H1 (cell line): ENCODE data around the gene SMIM32. TPM values are rescaled to one million over a fixed set of nuclear protein-coding genes. Genes with fewer than 3 reads are reported as not detected.

Experiments
- CTCF ChIA-PET: fragments of 300-600 bp; sonication (Branson Sonifier 250); formaldehyde crosslinking; loops from one replicate; lab custom pipeline; 2021; ENCODE audit not compliant: partially characterized antibody; lab: Charles Lee
- POLR2A ChIA-PET: fragments of 300-600 bp; sonication (Branson Sonifier 250); formaldehyde crosslinking; loops from one replicate; lab custom pipeline; 2021; ENCODE audit warnings: inconsistent platforms; ENCODE audit not compliant: partially characterized antibody; lab: Charles Lee
- DNase-seq, 2 experiments: peaks; one replicate each; pipeline versions ENCODE4 v3.0.0 to v3.0.0-alpha.2; 2010 to 2022; ENCODE audit warnings: low spot score in 2 of 2, low read depth in 1 of 2, mixed read lengths in 1 of 2
- FAIRE-seq: peaks from 2 replicates; lab custom pipeline; 2011; peaks lifted over from hg19 to GRCh38; lab: Jason Lieb, UNC
- H2AFZ ChIP-seq: 2 replicates; pipeline ENCODE4 v1.8.1; 2012; ENCODE audit warnings: low read length, inconsistent platforms
- H2AK5ac ChIP-seq: 2 replicates; pipeline ENCODE4 v1.6.1; 2013; ENCODE audit warnings: low read depth, low read length
- H2BK120ac ChIP-seq: replicated peaks from 2 replicates; pipeline ENCODE3; 2013; ENCODE audit warnings: low read depth, low read length, inconsistent platforms
- H2BK12ac ChIP-seq: 2 replicates; pipeline ENCODE4 v1.6.1; 2013; ENCODE audit warnings: low read depth, low read length
- H2BK15ac ChIP-seq: 2 replicates; pipeline ENCODE4 v1.6.1; 2013; ENCODE audit warnings: low read length
- H2BK20ac ChIP-seq: 2 replicates; pipeline ENCODE4 v1.6.1; 2013; ENCODE audit warnings: low read length
- H2BK5ac ChIP-seq: 2 replicates; pipeline ENCODE4 v1.6.1; 2013; ENCODE audit warnings: low read depth, low read length
- H3K14ac ChIP-seq: 2 replicates; pipeline ENCODE4 v1.6.1; 2013; ENCODE audit warnings: inconsistent platforms; ENCODE audit not compliant: insufficient read length
- H3K18ac ChIP-seq: 2 replicates; pipeline ENCODE4 v1.6.1; 2013; ENCODE audit warnings: low read length; ENCODE audit errors: extremely low read depth
- H3K23ac ChIP-seq: 2 replicates; pipeline ENCODE4 v1.6.1; 2013; ENCODE audit warnings: inconsistent platforms; ENCODE audit not compliant: insufficient read length
- H3K23me2 ChIP-seq: 2 replicates; pipeline ENCODE4 v1.6.1; 2013; ENCODE audit warnings: low read depth, low read length
- H3K27ac ChIP-seq: 2 replicates; pipeline ENCODE4 v1.6.1; 2011; ENCODE audit warnings: low read depth, low read length, inconsistent platforms
- H3K27me3 ChIP-seq, 4 experiments: replicated peaks in 1 of 4; 1 replicate in 1 of 4; 2 replicates in 3 of 4; pipeline versions ENCODE4 v1.6.1 to v1.8.1; 2011 to 2013; ENCODE audit warnings: low read length in 3 of 4, mild to moderate bottlenecking in 3 of 4, inconsistent platforms in 2 of 4, mixed read lengths in 2 of 4, moderate library complexity in 1 of 4; ENCODE audit not compliant: control insufficient read depth in 3 of 4, insufficient read depth in 3 of 4; ENCODE audit errors: extremely low read depth in 1 of 4
- H3K36me3 ChIP-seq, 4 experiments: 2 replicates each; pipeline versions ENCODE4 v1.6.1 to v1.8.1; 2011 to 2013; ENCODE audit warnings: mild to moderate bottlenecking in 4 of 4, low read length in 3 of 4, moderate library complexity in 2 of 4, control low read depth in 1 of 4, inconsistent platforms in 1 of 4; ENCODE audit not compliant: insufficient read depth in 4 of 4, control insufficient read depth in 2 of 4
- H3K4ac ChIP-seq: replicated peaks from 2 replicates; pipeline ENCODE3; 2013; ENCODE audit warnings: low read length, low read depth, mixed read lengths, inconsistent platforms; ENCODE audit not compliant: insufficient read length
- H3K4me1 ChIP-seq, 4 experiments: replicated peaks in 1 of 4; 1 replicate in 1 of 4; 2 replicates in 3 of 4; pipeline versions ENCODE4 v1.6.1 to v1.8.1; 2011 to 2013; ENCODE audit warnings: low read length in 3 of 4, inconsistent platforms in 2 of 4, mixed read lengths in 1 of 4; ENCODE audit not compliant: insufficient read depth in 4 of 4, control insufficient read depth in 3 of 4
- H3K4me2 ChIP-seq, 2 experiments: 2 replicates each; pipeline versions ENCODE4 v1.6.1 to v1.8.1; 2011 to 2013; ENCODE audit warnings: low read depth in 2 of 2, low read length in 2 of 2, control low read depth in 1 of 2, inconsistent platforms in 1 of 2, mild to moderate bottlenecking in 1 of 2; ENCODE audit not compliant: insufficient read depth in 1 of 2
- H3K4me3 ChIP-seq, 4 experiments: fragments of 200-600, 300-600 bp in 1 of 4; sonication (generic), shearing (Covaris generic), sonication (Bioruptor Twin) in 1 of 4; 2 replicates each; pipeline versions ENCODE4 v1.5.1 to v1.8.1; 2011 to 2016; ENCODE audit warnings: low read length in 4 of 4, low read depth in 3 of 4, control low read depth in 2 of 4, inconsistent platforms in 2 of 4, mild to moderate bottlenecking in 2 of 4, mixed read lengths in 1 of 4, moderate library complexity in 1 of 4; ENCODE audit not compliant: insufficient read depth in 2 of 4; ENCODE audit errors: extremely low read depth in 1 of 4
- H3K56ac ChIP-seq: replicated peaks from 2 replicates; pipeline ENCODE3; 2013; ENCODE audit warnings: low read depth, mild to moderate bottlenecking, mixed read lengths, low read length, inconsistent platforms; ENCODE audit not compliant: insufficient read length
- H3K79me1 ChIP-seq: 2 replicates; pipeline ENCODE4 v1.6.1; 2013; ENCODE audit warnings: low read depth, low read length, control low read depth
- H3K79me2 ChIP-seq, 2 experiments: 2 replicates each; pipeline versions ENCODE4 v1.6.1 to v1.8.1; 2012 to 2013; ENCODE audit warnings: low read length in 2 of 2, mild to moderate bottlenecking in 2 of 2, inconsistent platforms in 1 of 2; ENCODE audit not compliant: insufficient read depth in 2 of 2, control insufficient read depth in 1 of 2
- H3K9ac ChIP-seq, 4 experiments: replicated peaks in 1 of 4; 1 replicate in 1 of 4; 2 replicates in 3 of 4; pipeline versions ENCODE4 v1.6.1 to v1.8.1; 2011 to 2013; ENCODE audit warnings: low read depth in 3 of 4, low read length in 3 of 4, control low read depth in 2 of 4, mild to moderate bottlenecking in 2 of 4, moderate library complexity in 2 of 4, inconsistent platforms in 1 of 4; ENCODE audit errors: extremely low read depth in 1 of 4
- H3K9me3 ChIP-seq, 2 experiments: 2 replicates each; pipeline versions ENCODE4 v1.6.1 to v1.8.1; 2012 to 2013; ENCODE audit warnings: mild to moderate bottlenecking in 2 of 2, moderate library complexity in 2 of 2, control low read depth in 1 of 2, inconsistent platforms in 1 of 2, low read depth in 1 of 2, low read length in 1 of 2, mixed read lengths in 1 of 2; ENCODE audit not compliant: insufficient read depth in 2 of 2
- H4K20me1 ChIP-seq, 2 experiments: replicated peaks in 1 of 2; 2 replicates each; pipeline versions ENCODE3 to v1.8.1; 2011 to 2013; ENCODE audit warnings: inconsistent platforms in 2 of 2, low read length in 2 of 2, mild to moderate bottlenecking in 1 of 2; ENCODE audit not compliant: insufficient read depth in 2 of 2, control insufficient read depth in 1 of 2
- H4K5ac ChIP-seq: 2 replicates; pipeline ENCODE4 v1.6.1; 2013; ENCODE audit warnings: low read length, low read depth, mixed read lengths, inconsistent platforms; ENCODE audit not compliant: insufficient read length
- H4K8ac ChIP-seq: 2 replicates; pipeline ENCODE4 v1.8.0; 2013; ENCODE audit warnings: mild to moderate bottlenecking, moderate library complexity, low read length, inconsistent platforms; ENCODE audit not compliant: insufficient read depth; ENCODE audit errors: extremely low read depth
- H4K91ac ChIP-seq: replicated peaks from 2 replicates; pipeline ENCODE3; 2013; ENCODE audit warnings: low read length, mixed read lengths, inconsistent platforms; ENCODE audit not compliant: insufficient read length
- EZH2 ChIP-seq: fragments of 200-600 bp; sonication (generic); IDR thresholded peaks from 2 replicates; pipeline ENCODE4 v1.7.1; 2012; ENCODE audit warnings: low read depth, mild to moderate bottlenecking, moderate library complexity, low read length, inconsistent platforms; ENCODE audit not compliant: severe bottlenecking
- GTF2F1 ChIP-seq: IDR thresholded peaks from 2 replicates; pipeline ENCODE4 v1.6.1; 2012; ENCODE audit warnings: low read depth, low read length, improper control_type of control experiment, borderline replicate concordance
- HDAC6 ChIP-seq: IDR thresholded peaks from one replicate; pipeline ENCODE4 v1.7.1; 2012; ENCODE audit warnings: low read depth, mild to moderate bottlenecking, inconsistent platforms, low read length, moderate library complexity
- RFX5 ChIP-seq: IDR thresholded peaks from 2 replicates; pipeline ENCODE4 v1.6.1; 2011; ENCODE audit warnings: low read depth, low read length, improper control_type of control experiment, borderline replicate concordance
- SP1 ChIP-seq: IDR thresholded peaks from 2 replicates; pipeline ENCODE4 v1.6.1; 2011; ENCODE audit warnings: low read depth, low read length
- SP4 ChIP-seq: IDR thresholded peaks from 2 replicates; pipeline ENCODE4 v1.6.1; 2012; ENCODE audit warnings: low read length, inconsistent platforms
- TCF12 ChIP-seq: IDR thresholded peaks from 2 replicates; pipeline ENCODE4 v1.6.1; 2011; ENCODE audit warnings: low read depth, mild to moderate bottlenecking, low read length
- WGBS, 2 experiments: shearing (Covaris generic) in 1 of 2; methylation state at CpG; one replicate each; pipeline versions ENCODE4 v1.1.6 to v1.1.7; 2013 to 2015; ENCODE audit warnings: low lambda C conversion rate in 2 of 2, mixed read lengths in 2 of 2, inconsistent platforms in 1 of 2, low coverage in 1 of 2, missing lambda C conversion rate in 1 of 2; ENCODE audit not compliant: insufficient replicate concordance in 2 of 2, insufficient coverage in 1 of 2, insufficient read length in 1 of 2; ENCODE audit errors: extremely low coverage in 1 of 2, missing lambda C conversion rate in 1 of 2; 5-methylcytosine and 5-hydroxymethylcytosine counted together
- polyA plus RNA-seq, 7 experiments: library from polyadenylated mRNA; depleted of rRNA in 3 of 7; stranded (reverse) in 5 of 7; unstranded in 2 of 7; fragments of >200 nt in 5 of 7; fragments of 200-250 nt in 2 of 7; gene quantifications; 1 replicate in 5 of 7; 2 replicates in 1 of 7; 4 replicates in 1 of 7; pipeline versions ENCODE4 v1.2.1 to v1.2.3, GENCODE V29; 2011 to 2013; ENCODE audit warnings: missing spikeins in 2 of 7, mixed read lengths in 2 of 7
- total RNA-seq: library from RNA; stranded (reverse); fragmentation: NEBNext Ultra II Directional; extraction: Animal tissue kit (Norgen Biotek cat#: 25700); gene quantifications from 2 replicates; pipeline ENCODE4 v1.2.1, GENCODE V29; 2021
- TF ChIP-seq, protein P1 (sequence below): IDR thresholded peaks from 2 replicates; pipeline ENCODE4 v1.6.1; 2012; ENCODE audit warnings: inconsistent platforms

The SMIM32 gene
- total and polyA plus RNA-seq, 2 of the 8 experiments (the other 6 are each of a cell fraction or from before 2014, with no cell fraction given) = 0.09 to 0.22 TPM

DNA sequence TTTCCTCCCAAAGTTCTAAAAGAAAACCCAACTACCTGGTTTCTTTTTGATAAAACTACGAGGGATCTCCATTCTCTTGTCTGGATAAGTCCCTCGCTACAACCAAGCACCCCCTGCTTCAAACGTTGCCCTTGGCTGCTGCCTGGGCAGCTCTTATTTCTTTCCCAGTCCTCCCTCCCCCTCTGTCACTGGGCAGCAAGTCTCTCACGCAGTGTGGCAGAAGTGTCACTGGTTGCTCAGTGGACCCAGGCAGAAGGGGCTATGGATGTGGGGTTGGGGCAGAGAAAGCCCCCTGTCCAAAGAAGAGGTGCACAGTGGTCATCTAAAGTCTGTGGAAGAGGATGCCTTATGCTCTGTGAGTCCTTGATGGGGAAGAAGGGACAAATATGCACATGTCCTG, 7.2 kb upstream of the SMIM32 start:
- Histone ChIP-seq H2AK5ac (no peak overlapping the region), H2AFZ (no peak overlapping the region), H3K27ac (no peak overlapping the region), H3K9ac (no peak overlapping the region), H4K8ac (no peak overlapping the region), H2BK5ac (no peak overlapping the region), H4K20me1 (peaks cover 4 to 6% of the 10 kb centered on the region in 2 experiments), H2BK20ac (no peak overlapping the region), H4K91ac (no peak overlapping the region), H2BK120ac (no peak overlapping the region), H3K36me3 (no peaks in the 10 kb centered on the region), H3K4ac (no peak overlapping the region), H4K5ac (no peak overlapping the region), H3K14ac (no peak overlapping the region), H3K4me2 (no peak overlapping the region), H3K18ac (no peak overlapping the region), H3K4me3 (no peak overlapping the region), H3K56ac (no peak overlapping the region), H3K27me3 (peaks cover 46 to 84% (median 69%) of the 10 kb centered on the region in 4 experiments), H3K23ac (no peak overlapping the region)
- no peak for FAIRE-seq
- CTCF ChIA-PET = interaction anchor here (1.1 to 5.6 kb wide), 5 partner anchors 11 to 142 kb away, joined by 3 to 43 read pairs (median 4); no protein-coding TSS in a partner anchor
- 70% methylated on average over 4 of the region's 4 CpGs; no CpG with 5 or more reads in 1 of the 2 experiments for WGBS, 2 experiments
- DNase-seq = peak in 1 of 2 experiments; percentile 22
- TF ChIP-seq HDAC6 (no peak), SP4 (no peak), EZH2 (no peak), GTF2F1 (no peak), SP1 (no peak), RFX5 (no peak), TCF12 (no peak)
- TF ChIP-seq, protein P1, sequence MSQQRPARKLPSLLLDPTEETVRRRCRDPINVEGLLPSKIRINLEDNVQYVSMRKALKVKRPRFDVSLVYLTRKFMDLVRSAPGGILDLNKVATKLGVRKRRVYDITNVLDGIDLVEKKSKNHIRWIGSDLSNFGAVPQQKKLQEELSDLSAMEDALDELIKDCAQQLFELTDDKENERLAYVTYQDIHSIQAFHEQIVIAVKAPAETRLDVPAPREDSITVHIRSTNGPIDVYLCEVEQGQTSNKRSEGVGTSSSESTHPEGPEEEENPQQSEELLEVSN = no peak
- TF ChIP-seq, all 59 proteins: peak for 0
- Histone ChIP-seq H3K79me2 (no peaks in the 10 kb centered on the region), H2BK12ac (no peak overlapping the region), H3K9me3 (no peaks in the 10 kb centered on the region), H3K4me1 (peaks cover 0 to 16% (median 9%) of the 10 kb centered on the region in 4 experiments; a peak in 6 of 7 replicates), H2BK15ac (no peak overlapping the region), H3K23me2 (no peaks in the 10 kb centered on the region), H3K79me1 (no peaks in the 10 kb centered on the region)
- POLR2A ChIA-PET = no interaction called here
